H1 (cell line): ENCODE data around the gene B3GALT4. TPM values are rescaled to one million over a fixed set of nuclear protein-coding genes. Genes with fewer than 3 reads are reported as not detected.

Experiments used
- CTCF ChIA-PET: fragments of 300-600 bp; sonication (Branson Sonifier 250); formaldehyde crosslinking; loops from one replicate; lab custom pipeline; 2021; ENCODE audit not compliant: partially characterized antibody; lab: Charles Lee
- POLR2A ChIA-PET: fragments of 300-600 bp; sonication (Branson Sonifier 250); formaldehyde crosslinking; loops from one replicate; lab custom pipeline; 2021; ENCODE audit warnings: inconsistent platforms; ENCODE audit not compliant: partially characterized antibody; lab: Charles Lee
- DNase-seq, 2 experiments: peaks; one replicate each; pipeline versions ENCODE4 v3.0.0 to v3.0.0-alpha.2; 2010 to 2022; ENCODE audit warnings: low spot score in 2 of 2, low read depth in 1 of 2, mixed read lengths in 1 of 2
- FAIRE-seq: peaks from 2 replicates; lab custom pipeline; 2011; peaks lifted over from hg19 to GRCh38; lab: Jason Lieb, UNC
- H2AFZ ChIP-seq: 2 replicates; pipeline ENCODE4 v1.8.1; 2012; ENCODE audit warnings: low read length, inconsistent platforms
- H2AK5ac ChIP-seq: 2 replicates; pipeline ENCODE4 v1.6.1; 2013; ENCODE audit warnings: low read depth, low read length
- H2BK120ac ChIP-seq: replicated peaks from 2 replicates; pipeline ENCODE3; 2013; ENCODE audit warnings: low read depth, low read length, inconsistent platforms
- H2BK12ac ChIP-seq: 2 replicates; pipeline ENCODE4 v1.6.1; 2013; ENCODE audit warnings: low read depth, low read length
- H2BK15ac ChIP-seq: 2 replicates; pipeline ENCODE4 v1.6.1; 2013; ENCODE audit warnings: low read length
- H2BK20ac ChIP-seq: 2 replicates; pipeline ENCODE4 v1.6.1; 2013; ENCODE audit warnings: low read length
- H2BK5ac ChIP-seq: 2 replicates; pipeline ENCODE4 v1.6.1; 2013; ENCODE audit warnings: low read depth, low read length
- H3K14ac ChIP-seq: 2 replicates; pipeline ENCODE4 v1.6.1; 2013; ENCODE audit warnings: inconsistent platforms; ENCODE audit not compliant: insufficient read length
- H3K18ac ChIP-seq: 2 replicates; pipeline ENCODE4 v1.6.1; 2013; ENCODE audit warnings: low read length; ENCODE audit errors: extremely low read depth
- H3K23ac ChIP-seq: 2 replicates; pipeline ENCODE4 v1.6.1; 2013; ENCODE audit warnings: inconsistent platforms; ENCODE audit not compliant: insufficient read length
- H3K23me2 ChIP-seq: 2 replicates; pipeline ENCODE4 v1.6.1; 2013; ENCODE audit warnings: low read depth, low read length
- H3K27ac ChIP-seq: 2 replicates; pipeline ENCODE4 v1.6.1; 2011; ENCODE audit warnings: low read depth, low read length, inconsistent platforms
- H3K27me3 ChIP-seq, 4 experiments: replicated peaks in 1 of 4; 1 replicate in 1 of 4; 2 replicates in 3 of 4; pipeline versions ENCODE4 v1.6.1 to v1.8.1; 2011 to 2013; ENCODE audit warnings: low read length in 3 of 4, mild to moderate bottlenecking in 3 of 4, inconsistent platforms in 2 of 4, mixed read lengths in 2 of 4, moderate library complexity in 1 of 4; ENCODE audit not compliant: control insufficient read depth in 3 of 4, insufficient read depth in 3 of 4; ENCODE audit errors: extremely low read depth in 1 of 4
- H3K36me3 ChIP-seq, 4 experiments: 2 replicates each; pipeline versions ENCODE4 v1.6.1 to v1.8.1; 2011 to 2013; ENCODE audit warnings: mild to moderate bottlenecking in 4 of 4, low read length in 3 of 4, moderate library complexity in 2 of 4, control low read depth in 1 of 4, inconsistent platforms in 1 of 4; ENCODE audit not compliant: insufficient read depth in 4 of 4, control insufficient read depth in 2 of 4
- H3K4ac ChIP-seq: replicated peaks from 2 replicates; pipeline ENCODE3; 2013; ENCODE audit warnings: low read length, low read depth, mixed read lengths, inconsistent platforms; ENCODE audit not compliant: insufficient read length
- H3K4me1 ChIP-seq, 4 experiments: replicated peaks in 1 of 4; 1 replicate in 1 of 4; 2 replicates in 3 of 4; pipeline versions ENCODE4 v1.6.1 to v1.8.1; 2011 to 2013; ENCODE audit warnings: low read length in 3 of 4, inconsistent platforms in 2 of 4, mixed read lengths in 1 of 4; ENCODE audit not compliant: insufficient read depth in 4 of 4, control insufficient read depth in 3 of 4
- H3K4me2 ChIP-seq, 2 experiments: 2 replicates each; pipeline versions ENCODE4 v1.6.1 to v1.8.1; 2011 to 2013; ENCODE audit warnings: low read depth in 2 of 2, low read length in 2 of 2, control low read depth in 1 of 2, inconsistent platforms in 1 of 2, mild to moderate bottlenecking in 1 of 2; ENCODE audit not compliant: insufficient read depth in 1 of 2
- H3K4me3 ChIP-seq, 4 experiments: fragments of 200-600, 300-600 bp in 1 of 4; sonication (generic), shearing (Covaris generic), sonication (Bioruptor Twin) in 1 of 4; 2 replicates each; pipeline versions ENCODE4 v1.5.1 to v1.8.1; 2011 to 2016; ENCODE audit warnings: low read length in 4 of 4, low read depth in 3 of 4, control low read depth in 2 of 4, inconsistent platforms in 2 of 4, mild to moderate bottlenecking in 2 of 4, mixed read lengths in 1 of 4, moderate library complexity in 1 of 4; ENCODE audit not compliant: insufficient read depth in 2 of 4; ENCODE audit errors: extremely low read depth in 1 of 4
- H3K56ac ChIP-seq: replicated peaks from 2 replicates; pipeline ENCODE3; 2013; ENCODE audit warnings: low read depth, mild to moderate bottlenecking, mixed read lengths, low read length, inconsistent platforms; ENCODE audit not compliant: insufficient read length
- H3K79me1 ChIP-seq: 2 replicates; pipeline ENCODE4 v1.6.1; 2013; ENCODE audit warnings: low read depth, low read length, control low read depth
- H3K79me2 ChIP-seq, 2 experiments: 2 replicates each; pipeline versions ENCODE4 v1.6.1 to v1.8.1; 2012 to 2013; ENCODE audit warnings: low read length in 2 of 2, mild to moderate bottlenecking in 2 of 2, inconsistent platforms in 1 of 2; ENCODE audit not compliant: insufficient read depth in 2 of 2, control insufficient read depth in 1 of 2
- H3K9ac ChIP-seq, 4 experiments: replicated peaks in 1 of 4; 1 replicate in 1 of 4; 2 replicates in 3 of 4; pipeline versions ENCODE4 v1.6.1 to v1.8.1; 2011 to 2013; ENCODE audit warnings: low read depth in 3 of 4, low read length in 3 of 4, control low read depth in 2 of 4, mild to moderate bottlenecking in 2 of 4, moderate library complexity in 2 of 4, inconsistent platforms in 1 of 4; ENCODE audit errors: extremely low read depth in 1 of 4
- H3K9me3 ChIP-seq, 2 experiments: 2 replicates each; pipeline versions ENCODE4 v1.6.1 to v1.8.1; 2012 to 2013; ENCODE audit warnings: mild to moderate bottlenecking in 2 of 2, moderate library complexity in 2 of 2, control low read depth in 1 of 2, inconsistent platforms in 1 of 2, low read depth in 1 of 2, low read length in 1 of 2, mixed read lengths in 1 of 2; ENCODE audit not compliant: insufficient read depth in 2 of 2
- H4K20me1 ChIP-seq, 2 experiments: replicated peaks in 1 of 2; 2 replicates each; pipeline versions ENCODE3 to v1.8.1; 2011 to 2013; ENCODE audit warnings: inconsistent platforms in 2 of 2, low read length in 2 of 2, mild to moderate bottlenecking in 1 of 2; ENCODE audit not compliant: insufficient read depth in 2 of 2, control insufficient read depth in 1 of 2
- H4K5ac ChIP-seq: 2 replicates; pipeline ENCODE4 v1.6.1; 2013; ENCODE audit warnings: low read length, low read depth, mixed read lengths, inconsistent platforms; ENCODE audit not compliant: insufficient read length
- H4K8ac ChIP-seq: 2 replicates; pipeline ENCODE4 v1.8.0; 2013; ENCODE audit warnings: mild to moderate bottlenecking, moderate library complexity, low read length, inconsistent platforms; ENCODE audit not compliant: insufficient read depth; ENCODE audit errors: extremely low read depth
- H4K91ac ChIP-seq: replicated peaks from 2 replicates; pipeline ENCODE3; 2013; ENCODE audit warnings: low read length, mixed read lengths, inconsistent platforms; ENCODE audit not compliant: insufficient read length
- JUND ChIP-seq: IDR thresholded peaks from 2 replicates; pipeline ENCODE4 v1.6.1; 2011; ENCODE audit warnings: mild to moderate bottlenecking, improper control_type of control experiment, low read length
- KDM4A ChIP-seq: IDR thresholded peaks from one replicate; pipeline ENCODE4 v1.7.1; 2012; ENCODE audit warnings: low read depth, mild to moderate bottlenecking, moderate library complexity, low read length, inconsistent platforms; ENCODE audit not compliant: severe bottlenecking
- WGBS, 2 experiments: shearing (Covaris generic) in 1 of 2; methylation state at CpG; one replicate each; pipeline versions ENCODE4 v1.1.6 to v1.1.7; 2013 to 2015; ENCODE audit warnings: low lambda C conversion rate in 2 of 2, mixed read lengths in 2 of 2, inconsistent platforms in 1 of 2, low coverage in 1 of 2, missing lambda C conversion rate in 1 of 2; ENCODE audit not compliant: insufficient replicate concordance in 2 of 2, insufficient coverage in 1 of 2, insufficient read length in 1 of 2; ENCODE audit errors: extremely low coverage in 1 of 2, missing lambda C conversion rate in 1 of 2; 5-methylcytosine and 5-hydroxymethylcytosine counted together
- polyA plus RNA-seq, 7 experiments: library from polyadenylated mRNA; depleted of rRNA in 3 of 7; stranded (reverse) in 5 of 7; unstranded in 2 of 7; fragments of >200 nt in 5 of 7; fragments of 200-250 nt in 2 of 7; gene quantifications; 1 replicate in 5 of 7; 2 replicates in 1 of 7; 4 replicates in 1 of 7; pipeline versions ENCODE4 v1.2.1 to v1.2.3, GENCODE V29; 2011 to 2013; ENCODE audit warnings: missing spikeins in 2 of 7, mixed read lengths in 2 of 7
- total RNA-seq: library from RNA; stranded (reverse); fragmentation: NEBNext Ultra II Directional; extraction: Animal tissue kit (Norgen Biotek cat#: 25700); gene quantifications from 2 replicates; pipeline ENCODE4 v1.2.1, GENCODE V29; 2021
- TF ChIP-seq, protein P1 (sequence below), 3 experiments: IDR thresholded peaks; 1 replicate in 2 of 3; 2 replicates in 1 of 3; pipeline versions ENCODE4 v1.5.1 to v1.6.1; 2011; ENCODE audit warnings: low read length in 3 of 3, mild to moderate bottlenecking in 3 of 3, inconsistent platforms in 2 of 3, low read depth in 1 of 3, moderate library complexity in 1 of 3; ENCODE audit not compliant: insufficient read depth in 1 of 3; ENCODE audit errors: control extremely low read depth in 1 of 3

The B3GALT4 gene
- total and polyA plus RNA-seq, 2 of the 8 experiments (the other 6 are each of a cell fraction or from before 2014, with no cell fraction given) = 2.2 to 3.0 TPM

DNA sequence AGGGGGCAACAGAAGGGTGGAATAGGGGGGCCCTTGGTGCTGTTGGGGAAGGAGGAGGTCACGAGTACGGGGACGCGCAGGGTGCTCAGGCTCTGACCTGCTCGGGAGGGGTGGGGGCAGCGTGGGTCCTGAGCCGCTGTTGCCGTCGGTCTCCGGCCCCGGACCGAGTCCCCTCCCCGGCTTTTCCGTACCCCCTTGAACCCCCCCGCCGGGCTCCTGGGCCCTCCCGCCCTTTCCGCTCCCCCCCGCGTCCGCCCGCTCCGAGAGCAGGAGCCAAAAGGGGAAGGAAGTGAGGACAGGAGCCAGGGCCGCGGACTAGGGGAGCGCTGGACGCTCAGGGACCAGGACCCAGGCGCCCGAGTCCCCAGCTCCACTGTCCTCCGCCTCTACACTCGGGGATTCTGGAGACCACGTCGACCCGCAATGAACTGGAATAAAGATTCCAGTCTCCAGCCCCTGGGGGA, 21.9 kb downstream of the B3GALT4 start, which contains the start of gene RGL2:
Gene RGL2, minus strand, starts transcription at position 170 of the 464 bp plus-strand sequence. CDS start 332 bp downstream, outside the sequence.
- Histone ChIP-seq H2BK120ac (peak within 1 kb of the TSS; percentile 19), H3K4me1 (peaks cover 0 to 6% (median 4%) of the 10 kb centered on the region in 4 experiments; a peak in 6 of 7 replicates), H2AK5ac (no peak within 1 kb of the TSS), H3K27me3 (no peaks in the 10 kb centered on the region), H3K56ac (peak within 1 kb of the TSS; percentile 87), H4K5ac (peak within 1 kb of the TSS; percentile 93), H3K4me2 (peak within 1 kb of the TSS; percentile 34 to 98), H3K23me2 (peaks cover 16% of the 10 kb centered on the region), H3K18ac (peak within 1 kb of the TSS; percentile 95), H2AFZ (peak within 1 kb of the TSS; percentile 77; the same call in 1 of the 2 replicates), H3K27ac (peak within 1 kb of the TSS; percentile 81), H4K8ac (peak within 1 kb of the TSS; percentile 74; the same call in 1 of the 2 replicates), H2BK5ac (peak within 1 kb of the TSS; percentile 95), H3K23ac (no peak within 1 kb of the TSS), H3K14ac (no peak within 1 kb of the TSS), H2BK20ac (no peak within 1 kb of the TSS), H2BK12ac (0 out of 2 replicates have a peak within 1 kb of the TSS, but pooled peaks have one; percentile 39), H3K79me2 (peaks cover 0 to 25% of the 10 kb centered on the region in 2 experiments; a peak in 2 of 4 replicates), H3K4ac (peak within 1 kb of the TSS; percentile 80), H3K4me3 (peak within 1 kb of the TSS; percentile 76 to 99 (median 94)), H3K79me1 (peaks cover 9% of the 10 kb centered on the region; the same call in 1 of the 2 replicates), H2BK15ac (peak within 1 kb of the TSS; percentile 81; the same call in 1 of the 2 replicates), H4K20me1 (peaks cover 0 to 5% of the 10 kb centered on the region in 2 experiments), H3K9me3 (no peaks in the 10 kb centered on the region), H4K91ac (peak within 1 kb of the TSS; percentile 50), H3K9ac (peak within 1 kb of the TSS; percentile 63 to 91 (median 76)), H3K36me3 (peaks cover 0 to 4% (median under 1%) of the 10 kb centered on the region in 4 experiments; a peak in 5 of 8 replicates)
- TF ChIP-seq KDM4A (peak; percentile 22), JUND (no peak)
- TF ChIP-seq, protein P1, sequence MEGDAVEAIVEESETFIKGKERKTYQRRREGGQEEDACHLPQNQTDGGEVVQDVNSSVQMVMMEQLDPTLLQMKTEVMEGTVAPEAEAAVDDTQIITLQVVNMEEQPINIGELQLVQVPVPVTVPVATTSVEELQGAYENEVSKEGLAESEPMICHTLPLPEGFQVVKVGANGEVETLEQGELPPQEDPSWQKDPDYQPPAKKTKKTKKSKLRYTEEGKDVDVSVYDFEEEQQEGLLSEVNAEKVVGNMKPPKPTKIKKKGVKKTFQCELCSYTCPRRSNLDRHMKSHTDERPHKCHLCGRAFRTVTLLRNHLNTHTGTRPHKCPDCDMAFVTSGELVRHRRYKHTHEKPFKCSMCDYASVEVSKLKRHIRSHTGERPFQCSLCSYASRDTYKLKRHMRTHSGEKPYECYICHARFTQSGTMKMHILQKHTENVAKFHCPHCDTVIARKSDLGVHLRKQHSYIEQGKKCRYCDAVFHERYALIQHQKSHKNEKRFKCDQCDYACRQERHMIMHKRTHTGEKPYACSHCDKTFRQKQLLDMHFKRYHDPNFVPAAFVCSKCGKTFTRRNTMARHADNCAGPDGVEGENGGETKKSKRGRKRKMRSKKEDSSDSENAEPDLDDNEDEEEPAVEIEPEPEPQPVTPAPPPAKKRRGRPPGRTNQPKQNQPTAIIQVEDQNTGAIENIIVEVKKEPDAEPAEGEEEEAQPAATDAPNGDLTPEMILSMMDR (IDR thresholded peaks at IDR 0.05; ENCODE audit: control extremely low read depth in 1 of 3, insufficient read depth in 1 of 3, low read depth in 1 of 3, low read length in 3 of 3) = no peak
- DNase-seq (no peak), FAIRE-seq (no peak)
- POLR2A ChIA-PET = interaction anchor here (0.7 to 16.7 kb wide), 19 partner anchors 10 to 330 kb away, joined by 3 to 337 read pairs (median 5); partner anchors contain the start of genes B3GALT4, COL11A2, PFDN6 and RPS18
- CTCF ChIA-PET = interaction anchor here (0.8 to 6.2 kb wide), 11 partner anchors 9 to 92 kb away, joined by 3 to 77 read pairs (median 4); partner anchors contain the start of genes B3GALT4, PFDN6, RPS18 and TAPBP
- 0% methylated on average over 4 of the region's 34 CpGs; no CpG with 5 or more reads in 1 of the 2 experiments for WGBS, 2 experiments
